ENCODE data around the gene TRAK1. TPM values are rescaled to one million over a fixed set of nuclear protein-coding genes. Genes with fewer than 3 reads are reported as not detected.
A peak's percentile ranks its signal among the peaks of the same experiment; 100 is the strongest.

Gene TRAK1
- total and polyA plus RNA-seq, 8 donors, result 28.2 to 50.3 (median 31.0) TPM

- TF ChIP-seq CTCF (IDR thresholded peaks at IDR 0.05), result no peak
- H3K4me1 ChIP-seq, result no peaks in the 10 kb centered on the region
- no peak overlapping the region for H3K27ac ChIP-seq
- ATAC-seq, result no peak
- intact Hi-C loops (cut with DNase I), result no loop called here
- no peak overlapping the region for H3K4me3 ChIP-seq
- no peaks in the 10 kb centered on the region for H3K36me3 ChIP-seq
- peaks cover 0 to 14% of the 10 kb centered on the region in 2 donors for H3K9me3 ChIP-seq
- H3K27me3 ChIP-seq, result no peaks in the 10 kb centered on the region
- no peak for DNase-seq
These were observed 145.5 kb downstream of the TRAK1 start for GRCh38 chr3:42236611-42237010.

GRCh38 chr3:42246091-42246490 lies 154.9 kb downstream of the TRAK1 start:
- H3K9me3 ChIP-seq, result no peaks in the 10 kb centered on the region
- H3K4me3 ChIP-seq, result no peak overlapping the region
- H3K4me1 ChIP-seq, result no peaks in the 10 kb centered on the region
- ATAC-seq (no peak), DNase-seq (no peak)
- no peaks in the 10 kb centered on the region for H3K36me3 ChIP-seq
- H3K27ac ChIP-seq, result no peak overlapping the region
- intact Hi-C loops (cut with DNase I), result loop anchor here in 1 of 2 donors (5.0 kb wide), 1 partner anchor 196 kb away; no protein-coding TSS in a partner anchor
- TF ChIP-seq CTCF (IDR thresholded peaks at IDR 0.05), result no peak
- H3K27me3 ChIP-seq, result peaks cover 0 to 13% of the 10 kb centered on the region in 2 donors

- no peaks in the 10 kb centered on the region for H3K9me3 ChIP-seq
- no peak overlapping the region for H3K4me3 ChIP-seq
- H3K27me3 ChIP-seq, result peaks cover 0 to 15% of the 10 kb centered on the region in 2 donors
- no peaks in the 10 kb centered on the region for H3K36me3 ChIP-seq
- TF ChIP-seq CTCF (IDR thresholded peaks at IDR 0.05), result peak; percentile 61 to 69
- no peaks in the 10 kb centered on the region for H3K4me1 ChIP-seq
- ATAC-seq, result peak; percentile 95
- peak in 1 of 4 donors; percentile 47 for DNase-seq
- intact Hi-C loops (cut with DNase I), result loop anchor here in 1 of 2 donors (5.0 kb wide), 1 partner anchor 195 kb away; no protein-coding TSS in a partner anchor
- H3K27ac ChIP-seq, result no peak overlapping the region
These were observed 156.4 kb downstream of the TRAK1 start for GRCh38 chr3:42247576-42248027.

- DNase-seq (no peak), ATAC-seq (no peak)
- peaks cover 0 to 20% of the 10 kb centered on the region in 2 donors for H3K27me3 ChIP-seq
- no peaks in the 10 kb centered on the region for H3K9me3 ChIP-seq
- intact Hi-C loops (cut with DNase I), result no loop called here
- H3K4me1 ChIP-seq, result no peaks in the 10 kb centered on the region
- TF ChIP-seq CTCF (IDR thresholded peaks at IDR 0.05), result no peak
- H3K36me3 ChIP-seq, result no peaks in the 10 kb centered on the region
- no peak overlapping the region for H3K27ac ChIP-seq
- H3K4me3 ChIP-seq, result no peak overlapping the region
These were observed 159.6 kb downstream of the TRAK1 start for GRCh38 chr3:42250761-42251160.

GRCh38 chr3:42254566-42254965 lies 163.4 kb downstream of the TRAK1 start:
- TF ChIP-seq CTCF (IDR thresholded peaks at IDR 0.05), result no peak
- intact Hi-C loops (cut with DNase I), result no loop called here

More at GRCh38 chr3:42254566-42254965, 163.4 kb downstream of the TRAK1 start:
- ATAC-seq, result no peak
- H3K4me1 ChIP-seq, result no peaks in the 10 kb centered on the region
- no peaks in the 10 kb centered on the region for H3K9me3 ChIP-seq
- no peaks in the 10 kb centered on the region for H3K36me3 ChIP-seq
- H3K4me3 ChIP-seq, result no peak overlapping the region
- H3K27me3 ChIP-seq, result peaks cover 0 to 14% of the 10 kb centered on the region in 2 donors
- no peak for DNase-seq
- H3K27ac ChIP-seq, result no peak overlapping the region

Measured in left lung (tissue), 10 donors.